T-helper 2 cell (primary cell): Measurements from ENCODE around the gene RYR1.
"Not testable (repeated sequence)": the region's sequence is repeated elsewhere in the genome, so short reads cannot be mapped to it uniquely, and the experiment has no call there.

Source experiments
- DNase-seq, 5 experiments: peaks; one replicate each; pipeline versions ENCODE4 v3.0.0 to v3.0.0-alpha.2; 2012 to 2022

The RYR1 gene

DNA sequence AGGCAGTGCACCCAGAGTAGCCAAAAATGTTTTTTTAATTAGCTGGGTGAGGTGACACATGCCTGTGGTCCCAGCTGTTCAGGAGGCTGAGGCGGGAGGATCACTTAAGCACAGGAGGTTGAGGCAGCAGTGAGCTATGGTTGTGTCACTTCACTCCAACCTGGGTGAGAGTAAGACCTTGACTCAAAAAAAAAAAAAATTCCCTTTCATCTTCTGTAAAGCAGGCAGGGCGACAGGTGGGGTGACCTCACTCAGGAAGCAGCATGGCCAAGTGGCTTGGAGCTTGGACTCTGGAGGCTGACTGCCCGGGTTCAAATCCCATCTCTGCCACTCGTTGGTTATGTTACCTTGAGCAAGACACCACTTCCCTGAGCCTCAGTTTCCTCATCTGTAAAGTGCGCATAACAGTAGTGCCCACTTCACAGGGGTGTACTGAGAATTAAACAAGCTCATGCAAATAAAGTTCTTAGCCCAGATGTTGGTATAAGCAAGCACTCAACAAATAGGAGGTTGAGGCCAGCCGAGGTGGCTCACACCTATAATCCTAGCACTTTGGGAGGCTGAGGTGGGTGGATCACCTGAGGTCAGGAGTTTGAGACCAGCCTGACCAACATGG lies 136.0 kb downstream of the RYR1 start:
- no peak for DNase-seq

DNA sequence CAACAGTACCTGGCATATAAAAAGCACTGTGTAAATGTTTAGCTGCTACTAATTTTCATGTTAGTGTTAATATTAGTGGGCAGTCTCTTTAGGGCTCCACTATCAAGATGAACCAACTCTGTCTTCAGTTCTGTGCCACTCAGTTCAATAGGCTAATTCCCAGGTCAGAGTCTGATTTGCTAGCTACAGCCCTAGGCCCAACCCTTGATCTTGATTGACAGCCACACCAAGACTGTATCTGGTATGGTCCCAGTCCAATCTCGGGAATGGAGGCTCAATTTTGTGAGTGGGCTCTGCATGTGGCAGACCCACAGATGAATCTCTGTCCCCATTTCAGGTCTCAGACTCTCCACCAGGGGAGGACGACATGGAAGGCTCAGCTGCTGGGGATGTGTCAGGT lies 138.2 kb downstream of the RYR1 start:
- DNase-seq = no peak

GRCh38 chr19:38577826-38578225 lies 144.3 kb downstream of the RYR1 start:
- no peak for DNase-seq

GRCh38 chr19:38579304-38579703 lies 145.8 kb downstream of the RYR1 start:
- DNase-seq = peak in 2 of 5 experiments; percentile 59 to 69

- DNase-seq = no peak
Measured at GRCh38 chr19:38580080-38580479, 146.6 kb downstream of the RYR1 start.

DNA sequence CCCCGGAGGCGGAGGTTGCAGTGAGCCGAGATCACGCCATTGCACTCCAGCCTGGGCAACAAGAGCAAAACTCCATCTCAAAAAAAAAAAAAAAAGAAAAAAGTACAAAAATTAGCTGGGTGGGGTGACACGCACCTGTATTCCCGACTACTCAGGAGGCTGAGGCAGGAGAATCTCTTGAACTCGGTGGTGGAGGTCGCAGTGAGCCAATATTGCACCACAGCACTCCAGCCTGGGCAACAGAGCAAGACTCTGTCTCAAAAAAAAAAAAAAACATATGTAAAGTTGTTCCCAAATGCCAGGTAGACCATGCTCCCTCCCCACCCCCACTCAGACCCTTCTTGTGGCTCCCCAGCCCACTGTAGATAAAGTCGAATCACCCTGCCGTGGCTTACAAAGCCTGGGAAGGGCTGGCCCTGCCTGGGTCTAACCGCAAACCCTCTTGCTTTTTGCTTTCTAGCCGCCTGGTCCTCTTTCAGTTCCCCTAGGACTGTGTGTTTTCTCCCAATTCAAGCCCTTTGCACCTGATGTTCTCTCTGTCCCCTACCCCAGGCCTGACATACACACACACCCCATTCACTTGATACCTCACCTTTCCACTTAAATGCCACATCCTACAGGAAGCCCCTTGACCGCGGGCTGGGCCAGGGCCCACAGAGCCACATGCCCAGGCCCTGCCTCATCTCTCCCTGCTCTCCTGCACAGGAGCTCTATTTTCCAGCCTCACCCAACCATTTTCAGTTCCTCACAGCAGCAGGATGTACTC lies 149.9 kb downstream of the RYR1 start:
- DNase-seq = peak in 1 of 5 experiments; percentile 41

DNA sequence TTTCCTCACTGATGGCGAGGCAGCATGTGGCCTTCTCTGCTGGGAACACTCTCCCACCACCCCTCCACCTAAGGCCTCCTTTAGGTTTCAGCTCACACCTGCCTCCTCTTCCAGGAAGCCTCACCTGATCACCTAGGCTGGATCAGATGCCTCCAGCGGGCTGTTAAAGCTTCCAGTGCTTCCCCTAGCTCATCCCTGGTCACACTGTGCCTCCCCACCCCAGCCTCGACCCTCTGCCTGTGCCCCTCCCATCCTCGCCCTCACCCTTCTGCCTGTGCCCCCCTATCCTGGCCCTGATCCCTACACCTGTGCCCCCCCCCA lies 150.5 kb downstream of the RYR1 start:
- no peak for DNase-seq

DNA sequence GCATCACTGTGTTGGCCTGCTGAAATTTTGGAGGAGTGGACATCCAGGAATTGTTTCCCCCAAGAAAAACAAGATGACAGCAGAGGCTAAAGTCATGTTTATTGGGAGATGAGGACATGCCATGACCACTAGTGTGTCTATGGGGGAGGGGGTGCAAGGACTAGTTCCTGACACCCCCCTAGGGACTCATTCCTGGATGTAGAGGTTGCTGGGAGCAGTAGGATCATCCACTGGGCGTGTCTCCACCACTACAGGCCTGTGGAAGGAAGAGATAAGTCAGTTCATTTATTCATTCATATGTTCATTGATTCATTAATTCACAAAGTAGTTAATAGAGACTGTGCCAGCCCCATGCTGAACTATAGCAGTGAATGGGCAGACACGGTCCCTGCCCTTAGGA lies 154.1 kb downstream of the RYR1 start:
- no peak for DNase-seq

GRCh38 chr19:38588041-38588440 lies 154.6 kb downstream of the RYR1 start:
- no peak for DNase-seq

GRCh38 chr19:38592940-38593339 lies 159.4 kb downstream of the RYR1 start:
- DNase-seq = no peak

DNA sequence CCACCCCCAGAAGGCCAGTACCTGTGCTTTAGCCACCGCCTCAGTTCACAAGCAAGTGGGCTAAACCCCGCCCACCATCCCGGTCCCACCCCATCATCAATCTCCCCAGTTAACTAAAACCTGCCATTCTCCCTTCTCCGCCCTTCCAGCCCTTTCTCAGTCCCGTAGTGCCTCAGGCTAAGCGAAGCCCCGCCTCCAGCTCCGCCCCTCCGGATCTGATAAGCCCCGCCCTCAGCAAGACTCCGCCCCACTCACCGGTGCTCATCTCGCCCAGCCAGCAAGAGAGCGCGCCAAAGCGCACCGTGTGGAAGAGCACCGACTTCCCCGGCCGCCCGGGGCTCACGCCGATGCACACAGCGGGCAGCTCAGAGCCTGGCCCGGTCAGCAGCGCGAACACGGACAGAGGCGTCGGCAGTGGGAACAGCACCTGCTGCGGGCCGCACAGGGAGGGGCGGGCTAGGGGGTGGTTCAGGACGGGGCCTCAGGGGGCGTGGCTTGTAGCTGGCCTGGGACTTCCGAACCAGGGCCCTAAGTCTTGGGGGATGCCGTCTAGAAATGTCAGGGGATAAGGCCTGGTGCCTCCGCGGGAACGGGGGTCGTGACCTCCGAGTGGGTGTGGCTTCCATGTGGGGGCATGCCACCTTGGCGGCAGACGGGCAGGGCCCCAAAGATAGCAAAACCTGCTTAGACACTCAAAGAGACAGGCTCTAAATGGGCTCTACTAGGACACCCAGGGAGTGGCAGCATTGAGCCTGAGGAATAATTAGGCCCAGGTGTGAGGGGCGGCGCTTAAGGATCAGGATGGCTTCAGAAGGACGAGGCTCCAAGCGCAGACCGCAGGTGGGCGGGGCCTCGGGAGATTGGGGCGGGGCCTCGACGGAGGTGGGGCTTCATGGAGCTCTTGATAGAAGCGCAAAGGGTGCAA lies 162.8 kb downstream of the RYR1 start:
- DNase-seq = peak in 2 of 5 experiments; percentile 24 to 30

GRCh38 chr19:38597075-38597474 lies 163.6 kb downstream of the RYR1 start:
- DNase-seq = no peak

GRCh38 chr19:38599722-38600121 lies 166.2 kb downstream of the RYR1 start:
- no peak for DNase-seq

GRCh38 chr19:38602856-38603255 lies 169.4 kb downstream of the RYR1 start:
- not testable (repeated sequence) for DNase-seq

DNA sequence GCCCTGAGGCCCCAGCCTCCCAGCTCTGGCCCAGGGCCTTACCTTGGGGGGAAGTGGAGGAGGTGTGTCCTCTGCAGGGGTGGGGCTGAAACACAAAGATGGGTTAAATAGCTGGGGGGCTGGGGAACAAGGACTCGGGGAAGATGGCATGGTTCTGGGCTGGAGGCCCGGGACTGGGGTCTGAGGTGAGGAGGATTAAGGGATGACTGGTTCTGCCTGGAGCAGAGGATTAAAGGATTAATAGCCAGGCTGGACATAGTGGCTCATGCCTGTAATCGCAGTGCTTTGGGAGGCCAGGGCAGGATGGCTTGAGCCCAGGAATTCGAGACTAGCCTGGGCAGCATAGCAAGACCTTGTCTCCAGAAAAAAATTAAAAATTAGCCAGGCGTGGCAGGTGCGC lies 172.6 kb downstream of the RYR1 start:
- DNase-seq = no peak

- no peak for DNase-seq
Measured at GRCh38 chr19:38614289-38614688, 180.8 kb downstream of the RYR1 start.

- no peak for DNase-seq
Measured at GRCh38 chr19:38615007-38615581, 181.6 kb downstream of the RYR1 start.

DNA sequence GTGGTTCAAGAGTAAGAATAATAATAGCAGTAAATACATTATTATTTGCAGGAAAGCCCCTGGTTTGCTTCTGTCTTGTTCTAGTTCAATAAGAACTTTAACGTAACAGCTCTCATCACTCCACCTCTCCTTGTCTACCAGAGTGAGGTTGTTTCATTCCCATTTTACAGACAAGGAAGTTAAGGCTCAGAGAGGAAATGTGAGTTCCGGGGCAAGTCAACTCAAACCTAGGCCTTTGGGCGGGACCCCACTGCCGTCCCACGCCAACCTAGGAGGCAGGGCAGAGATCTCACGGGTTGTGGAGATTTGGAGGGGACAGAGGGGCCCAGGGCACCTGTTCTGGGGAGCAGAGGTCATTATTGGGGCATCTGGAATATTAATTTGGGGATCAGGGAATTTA lies 182.8 kb downstream of the RYR1 start:
- peak in 1 of 5 experiments; percentile 47 for DNase-seq

GRCh38 chr19:38617283-38617763 lies 183.8 kb downstream of the RYR1 start:
- DNase-seq = peak in 1 of 5 experiments; percentile 43

GRCh38 chr19:38617764-38618589 lies 184.5 kb downstream of the RYR1 start, which contains the start of gene MAP4K1:
Gene MAP4K1, minus strand, starts transcription at chr19:38617953. Its CDS starts 58 bp downstream, at chr19:38617895.
- DNase-seq = peak; percentile 40 to 90 (median 44)

DNA sequence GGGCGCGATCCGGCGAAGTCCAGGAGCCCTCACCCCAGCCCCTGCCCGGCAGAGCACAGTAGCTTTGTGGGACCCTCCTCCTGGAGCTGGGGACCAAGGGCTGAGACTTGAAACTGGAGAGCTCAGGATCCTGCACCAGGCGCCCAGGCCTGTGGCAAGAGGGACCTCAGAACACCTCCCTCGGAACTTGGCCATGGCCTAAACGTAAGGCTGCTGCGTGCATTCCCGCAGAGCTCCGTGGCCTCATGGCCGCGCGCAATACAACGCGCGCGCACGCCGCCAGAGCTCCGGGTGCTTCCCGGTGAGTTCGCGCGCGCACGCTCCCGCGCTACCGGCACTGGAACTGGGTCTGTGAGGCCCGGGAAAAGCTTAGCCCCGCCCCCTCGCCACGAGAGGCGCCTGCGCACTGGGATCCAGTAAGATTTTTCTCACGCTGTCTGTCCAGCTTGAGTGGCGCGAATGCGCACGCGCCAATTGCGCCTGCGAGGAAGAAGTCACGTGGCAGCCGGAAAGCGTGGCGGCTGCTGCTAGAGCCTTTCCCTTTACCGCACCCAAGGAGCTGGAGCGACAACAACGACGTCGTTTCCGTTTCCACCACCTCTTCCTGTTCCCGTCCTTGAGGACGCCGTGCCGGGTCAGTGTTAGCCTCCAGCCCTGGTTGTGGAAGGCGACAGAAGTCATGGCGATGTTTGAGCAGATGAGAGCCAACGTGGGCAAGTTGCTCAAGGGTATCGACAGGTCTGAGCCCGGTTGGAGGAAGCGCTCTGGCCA lies 185.3 kb downstream of the RYR1 start, which contains the start of gene EIF3K:
EIF3K (plus strand) TSS at position 599 of the 771 bp plus-strand sequence; CDS start at position 680, 81 bp downstream.
- DNase-seq = peak; percentile 95 to 99 (median 96)
